Measurements from ENCODE around the gene ITPR1. TPM values are rescaled to one million over a fixed set of nuclear protein-coding genes. Genes with fewer than 3 reads are reported as not detected.

Gene ITPR1
- total RNA-seq, 1 experiment from 2014 or later = 8.7 TPM

- DNase-seq (ENCODE audit: low read depth, low spot score) = no peak
- in situ Hi-C loops (cut with HindIII; ENCODE audit: low pct_unique_long_range_greater_than_20kb, low sequenced_read_pairs) (no loop called here), intact Hi-C loops (cut with micrococcal nuclease; ENCODE audit: unreplicated experiment) (no loop called here)
- no peak for ATAC-seq
- ChIA-PET POLR2A (no interaction called here), CTCF (no interaction called here)
- no TSS peak for BruUV-seq (replicated peaks)
- Histone ChIP-seq H3K27me3 (ENCODE audit: control insufficient read depth, insufficient read depth, low read length) (no peaks in the 10 kb centered on the region), H3K4me3 (ENCODE audit: low read depth in 2 of 2, low read length in 2 of 2) (no peak overlapping the region), H3K27ac (ENCODE audit: low read length) (no peak overlapping the region), H3K9me3 (ENCODE audit: control insufficient read depth, insufficient read depth, low read depth, low read length) (no peaks in the 10 kb centered on the region), H3K4me1 (ENCODE audit: control insufficient read depth, insufficient read depth, low read length) (no peaks in the 10 kb centered on the region), H3K36me3 (ENCODE audit: control insufficient read depth, insufficient read depth, low read length) (no peaks in the 10 kb centered on the region)
- TF ChIP-seq REST (IDR thresholded peaks at IDR 0.05; ENCODE audit: insufficient read depth in 1 of 2, low read depth in 2 of 2, low read length in 1 of 2) = no peak
- no peak for TF ChIP-seq POLR2AphosphoS5 (IDR thresholded peaks at IDR 0.05; ENCODE audit: low read depth, low read length)
- TF ChIP-seq SIN3A (IDR thresholded peaks at IDR 0.05; ENCODE audit: borderline replicate concordance, insufficient read depth, low read depth, low read length) = no peak
- TF ChIP-seq CTCF (IDR thresholded peaks at IDR 0.05) = no peak
- TF ChIP-seq TCF7L2 (IDR thresholded peaks at IDR 0.05; ENCODE audit: low read depth, low read length) = no peak
These were observed 306.4 kb downstream of the ITPR1 start for GRCh38 chr3:4799266-4800256.

- intact Hi-C loops (cut with micrococcal nuclease; ENCODE audit: unreplicated experiment) = no loop called here
- H3K27me3 ChIP-seq (ENCODE audit: control insufficient read depth, insufficient read depth, low read length) = no peaks in the 10 kb centered on the region
- in situ Hi-C loops (cut with HindIII; ENCODE audit: low pct_unique_long_range_greater_than_20kb, low sequenced_read_pairs) = no loop called here
- no peak overlapping the region for H3K4me3 ChIP-seq (ENCODE audit: low read depth in 2 of 2, low read length in 2 of 2)
- POLR2A ChIA-PET = no interaction called here
- no peak for ATAC-seq
- no peak overlapping the region for H3K27ac ChIP-seq (ENCODE audit: low read length)
- DNase-seq (ENCODE audit: low read depth, low spot score) = no peak
- H3K36me3 ChIP-seq (ENCODE audit: control insufficient read depth, insufficient read depth, low read length) = no peaks in the 10 kb centered on the region
- no TSS peak for BruUV-seq (replicated peaks)
- no peak for TF ChIP-seq POLR2AphosphoS5 (IDR thresholded peaks at IDR 0.05; ENCODE audit: low read depth, low read length)
- H3K9me3 ChIP-seq (ENCODE audit: control insufficient read depth, insufficient read depth, low read depth, low read length) = no peaks in the 10 kb centered on the region
- CTCF ChIA-PET = no interaction called here
- no peaks in the 10 kb centered on the region for H3K4me1 ChIP-seq (ENCODE audit: control insufficient read depth, insufficient read depth, low read length)
These were observed 307.4 kb downstream of the ITPR1 start for GRCh38 chr3:4800595-4800994.

GRCh38 chr3:4801892-4802291 lies 308.7 kb downstream of the ITPR1 start:
- Histone ChIP-seq H3K9me3 (ENCODE audit: control insufficient read depth, insufficient read depth, low read depth, low read length) (no peaks in the 10 kb centered on the region), H3K4me3 (ENCODE audit: low read depth in 2 of 2, low read length in 2 of 2) (no peak overlapping the region), H3K27ac (ENCODE audit: low read length) (no peak overlapping the region), H3K4me1 (ENCODE audit: control insufficient read depth, insufficient read depth, low read length) (no peaks in the 10 kb centered on the region), H3K36me3 (ENCODE audit: control insufficient read depth, insufficient read depth, low read length) (no peaks in the 10 kb centered on the region), H3K27me3 (ENCODE audit: control insufficient read depth, insufficient read depth, low read length) (no peaks in the 10 kb centered on the region)
- POLR2A ChIA-PET = no interaction called here
- ATAC-seq (no peak), DNase-seq (ENCODE audit: low read depth, low spot score) (no peak)
- BruUV-seq (replicated peaks) = no TSS peak
- no peak for TF ChIP-seq REST (IDR thresholded peaks at IDR 0.05; ENCODE audit: insufficient read depth in 1 of 2, low read depth in 2 of 2, low read length in 1 of 2)
- no peak for TF ChIP-seq CTCF (IDR thresholded peaks at IDR 0.05)
- no peak for TF ChIP-seq TCF7L2 (IDR thresholded peaks at IDR 0.05; ENCODE audit: low read depth, low read length)
- no peak for TF ChIP-seq SIN3A (IDR thresholded peaks at IDR 0.05; ENCODE audit: borderline replicate concordance, insufficient read depth, low read depth, low read length)
- no peak for TF ChIP-seq POLR2AphosphoS5 (IDR thresholded peaks at IDR 0.05; ENCODE audit: low read depth, low read length)
- CTCF ChIA-PET = no interaction called here
- intact Hi-C loops (cut with micrococcal nuclease; ENCODE audit: unreplicated experiment) (no loop called here), in situ Hi-C loops (cut with HindIII; ENCODE audit: low pct_unique_long_range_greater_than_20kb, low sequenced_read_pairs) (no loop called here)

Data from Panc1 (cell line).